Immature natural killer cell (primary cell): ENCODE measurements around the gene NLRC5. TPM values are rescaled to one million over a fixed set of nuclear protein-coding genes. Genes with fewer than 3 reads are reported as not detected.

ENCODE experiments used
- DNase-seq, 3 donors: peaks; one replicate each; pipeline ENCODE4 v3.0.0; 2022; ENCODE audit warnings: mixed read lengths in 1 of 3
- H3K27ac Mint-ChIP-seq, 6 donors: one replicate each; pipeline ENCODE4 v1.8.0; 2020; ENCODE audit warnings: mixed read lengths in 6 of 6, mild to moderate bottlenecking in 5 of 6, inconsistent platforms in 4 of 6, moderate library complexity in 3 of 6
- H3K27me3 Mint-ChIP-seq, 3 donors: one replicate each; pipeline ENCODE4 v1.8.0; 2020 to 2021; ENCODE audit warnings: low read depth in 3 of 3, mild to moderate bottlenecking in 3 of 3, mixed read lengths in 3 of 3, moderate library complexity in 3 of 3, inconsistent platforms in 1 of 3
- H3K36me3 Mint-ChIP-seq, 3 donors: one replicate each; pipeline ENCODE4 v1.8.0; 2020; ENCODE audit warnings: mixed read lengths in 3 of 3, inconsistent platforms in 2 of 3, mild to moderate bottlenecking in 2 of 3
- H3K4me1 Mint-ChIP-seq, 2 donors: one replicate each; pipeline ENCODE4 v1.8.0; 2020; ENCODE audit warnings: inconsistent platforms in 2 of 2, mild to moderate bottlenecking in 2 of 2, mixed read lengths in 2 of 2, moderate library complexity in 1 of 2
- H3K4me3 Mint-ChIP-seq, 5 donors: one replicate each; pipeline ENCODE4 v1.8.0; 2020; ENCODE audit warnings: mild to moderate bottlenecking in 5 of 5, mixed read lengths in 5 of 5, inconsistent platforms in 3 of 5, moderate library complexity in 3 of 5
- H3K9me3 Mint-ChIP-seq, 6 donors: one replicate each; pipeline ENCODE4 v1.8.0; 2020; ENCODE audit warnings: mild to moderate bottlenecking in 6 of 6, mixed read lengths in 6 of 6, inconsistent platforms in 4 of 6, moderate library complexity in 3 of 6
- polyA plus RNA-seq, 3 donors: library from polyadenylated mRNA; unstranded; fragments of 300-500 nt; fragmentation: Illumina TruSeq; gene quantifications; one replicate each; pipeline ENCODE4 v1.2.3, GENCODE V29; 2021

NLRC5 gene
- polyA plus RNA-seq: 100 to 1,000 TPM in 1 of 3 donors, 10 to 100 TPM in 2; 18.2 to 151 (median 32.8) TPM

- peak within 1 kb of the TSS; percentile 95 to 100 (median 98) for H3K4me3 Mint-ChIP-seq
- H3K4me1 Mint-ChIP-seq: peaks cover 73 to 90% of the 10 kb centered on the region in 2 donors
- peak; percentile 85 to 89 (median 88) for DNase-seq
- peaks cover 2 to 12% (median 6%) of the 10 kb centered on the region in 3 donors for H3K27me3 Mint-ChIP-seq
- H3K36me3 Mint-ChIP-seq: peaks cover 15 to 31% (median 25%) of the 10 kb centered on the region in 3 donors
- peak within 1 kb of the TSS; percentile 95 to 100 (median 98) for H3K27ac Mint-ChIP-seq
- no peaks in the 10 kb centered on the region for H3K9me3 Mint-ChIP-seq
Observed at GRCh38 chr16:56988948-56989945, at the start of gene NLRC5. TSS of gene NLRC5 (plus strand) at chr16:56989557. CDS start at chr16:57020713, 31,156 bp downstream.

- H3K4me1 Mint-ChIP-seq: peaks cover 35 to 46% of the 10 kb centered on the region in 2 donors
- peak overlapping the region in 4 of 6 donors; percentile 5 to 73 (median 52) for H3K27ac Mint-ChIP-seq
- H3K4me3 Mint-ChIP-seq: no peak overlapping the region
- no peaks in the 10 kb centered on the region for H3K9me3 Mint-ChIP-seq
- peaks cover 0 to 7% (median 4%) of the 10 kb centered on the region in 3 donors for H3K27me3 Mint-ChIP-seq
- no peak for DNase-seq
- peaks cover 4 to 77% (median 52%) of the 10 kb centered on the region in 3 donors for H3K36me3 Mint-ChIP-seq
Observed at GRCh38 chr16:56939801-56940200, 49.6 kb upstream of the NLRC5 start.

DNA sequence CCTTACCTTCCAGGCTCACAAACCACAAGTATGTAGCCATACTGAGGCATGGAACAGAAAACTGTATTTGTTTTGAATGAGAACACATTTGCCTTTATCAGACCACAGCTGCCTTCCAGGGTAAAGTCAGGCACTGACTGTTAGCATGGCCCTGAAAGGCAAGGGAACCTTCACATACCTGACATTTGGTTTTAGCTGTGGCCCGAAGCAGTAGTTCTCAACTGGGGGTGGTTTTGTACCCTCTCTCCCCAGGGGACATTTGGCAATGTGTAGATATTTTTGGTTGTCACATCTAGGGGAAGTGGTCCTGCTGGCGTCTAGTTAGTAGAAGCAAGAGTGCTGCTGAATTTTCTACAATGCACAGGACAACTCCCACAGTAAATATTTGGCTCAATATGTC lies 48.3 kb upstream of the NLRC5 start:
- Mint-ChIP-seq H3K36me3 (peaks cover 4 to 75% (median 43%) of the 10 kb centered on the region in 3 donors), H3K4me3 (no peak overlapping the region), H3K27me3 (peaks cover 0 to 5% (median 4%) of the 10 kb centered on the region in 3 donors), H3K27ac (no peak overlapping the region), H3K4me1 (peaks cover 26 to 35% of the 10 kb centered on the region in 2 donors), H3K9me3 (no peaks in the 10 kb centered on the region)
- DNase-seq: no peak

GRCh38 chr16:56941856-56942331 lies 47.5 kb upstream of the NLRC5 start:
- Mint-ChIP-seq H3K27ac (peak overlapping the region in 1 of 6 donors; percentile 34), H3K4me1 (peaks cover 22 to 27% of the 10 kb centered on the region in 2 donors), H3K27me3 (peaks cover 0 to 5% (median 4%) of the 10 kb centered on the region in 3 donors), H3K9me3 (no peaks in the 10 kb centered on the region), H3K4me3 (no peak overlapping the region), H3K36me3 (peaks cover 4 to 67% (median 39%) of the 10 kb centered on the region in 3 donors)
- DNase-seq: no peak

- peak overlapping the region in 1 of 6 donors; percentile 13 for H3K27ac Mint-ChIP-seq
- H3K36me3 Mint-ChIP-seq: peaks cover 4 to 53% (median 25%) of the 10 kb centered on the region in 3 donors
- DNase-seq: no peak
- peaks cover 0 to 5% (median 4%) of the 10 kb centered on the region in 3 donors for H3K27me3 Mint-ChIP-seq
- no peaks in the 10 kb centered on the region for H3K9me3 Mint-ChIP-seq
- no peak overlapping the region for H3K4me3 Mint-ChIP-seq
- peaks cover 8 to 11% of the 10 kb centered on the region in 2 donors for H3K4me1 Mint-ChIP-seq
Observed at GRCh38 chr16:56943761-56944375, 45.5 kb upstream of the NLRC5 start.

DNA sequence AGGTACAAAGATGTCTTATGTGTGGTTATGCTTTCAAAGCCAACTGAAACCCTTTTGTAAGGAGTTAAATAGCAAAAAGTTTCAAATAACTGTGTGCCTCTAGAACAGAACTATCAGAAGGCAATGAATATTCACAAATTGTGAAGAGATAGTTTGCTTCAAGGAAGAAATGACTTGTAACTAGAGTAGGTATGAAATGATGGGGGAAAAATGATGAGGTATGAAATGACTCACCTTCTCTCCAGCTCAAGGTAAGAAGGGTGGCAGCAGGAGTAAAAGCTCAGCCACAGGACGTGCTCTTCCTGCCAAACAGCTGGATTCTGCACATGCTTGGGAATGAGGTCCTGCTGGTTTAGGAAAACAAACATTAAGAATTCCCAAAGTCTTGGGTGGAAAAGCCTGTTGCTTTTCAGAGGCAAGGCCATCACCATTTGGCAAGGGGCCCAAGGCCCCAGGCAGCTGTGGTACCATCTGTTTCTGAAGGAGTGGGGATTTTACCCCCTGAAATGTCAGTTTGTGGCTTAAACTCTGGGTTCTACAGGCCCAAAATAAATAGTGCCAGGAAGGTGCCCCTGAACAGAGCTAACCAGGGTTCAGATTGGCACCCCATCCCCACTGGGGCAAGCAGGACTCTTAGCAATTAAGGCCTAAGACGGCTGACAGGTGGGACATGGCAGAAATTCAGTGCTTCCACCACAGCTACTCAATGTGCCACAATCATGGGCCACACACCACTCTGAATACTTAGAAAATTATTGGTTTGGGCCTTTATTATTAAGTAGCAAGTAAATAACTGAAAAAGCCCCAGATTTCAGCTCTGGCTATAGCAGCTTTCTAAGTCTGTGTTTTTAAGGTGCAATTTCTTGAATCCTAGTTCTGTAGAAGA lies 44.2 kb upstream of the NLRC5 start:
- Mint-ChIP-seq H3K36me3 (peaks cover 3 to 39% (median 12%) of the 10 kb centered on the region in 3 donors), H3K4me1 (peaks cover 0 to 2% of the 10 kb centered on the region in 2 donors), H3K9me3 (no peaks in the 10 kb centered on the region), H3K27ac (peak overlapping the region in 3 of 6 donors; percentile 21 to 77 (median 60)), H3K4me3 (no peak overlapping the region), H3K27me3 (peaks cover 0 to 3% (median 2%) of the 10 kb centered on the region in 3 donors)
- DNase-seq: no peak

- H3K27ac Mint-ChIP-seq: no peak overlapping the region
- peaks cover 7 to 9% of the 10 kb centered on the region in 2 donors for H3K4me1 Mint-ChIP-seq
Observed at GRCh38 chr16:56945847-56946527, 43.4 kb upstream of the NLRC5 start.

DNA sequence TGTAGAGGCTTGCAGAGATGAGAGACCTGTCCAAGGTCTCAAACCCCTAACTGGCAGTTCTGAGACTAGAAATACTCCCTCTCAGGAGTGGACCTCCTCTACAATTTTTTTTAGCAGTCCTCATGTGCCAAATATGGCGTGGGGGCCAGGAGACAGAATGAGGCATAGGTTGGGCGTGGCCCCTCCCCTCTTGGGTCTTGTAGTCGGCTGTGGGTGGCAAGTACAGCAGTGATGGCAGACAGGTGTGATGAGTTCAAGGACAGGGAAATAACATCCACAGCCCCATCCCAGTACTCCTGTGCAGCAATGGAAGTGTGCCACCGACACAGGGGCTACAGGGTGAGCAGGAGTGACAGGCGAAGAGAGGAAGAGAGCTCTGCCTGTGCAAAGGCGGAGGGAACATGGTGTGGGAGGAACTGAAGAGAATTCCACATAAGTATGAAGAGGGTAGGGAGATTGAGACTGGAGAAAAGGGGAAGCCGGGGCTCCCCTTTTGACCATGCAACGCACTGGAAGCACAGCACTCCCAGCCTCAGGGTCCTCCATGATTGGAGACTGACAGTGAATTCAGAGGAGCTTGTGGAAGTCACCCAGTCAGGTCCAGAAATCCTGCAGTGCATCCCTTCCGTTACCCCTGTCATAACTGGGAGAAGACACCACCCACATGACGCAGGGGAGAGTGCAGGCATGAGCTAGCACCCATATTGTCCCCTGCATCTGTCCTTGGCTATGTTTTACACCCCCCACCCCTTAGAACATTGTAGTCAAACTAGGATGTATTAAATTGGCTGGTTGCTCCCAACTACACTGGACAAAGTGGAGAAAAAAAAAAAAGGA lies 42.4 kb upstream of the NLRC5 start:
- peaks cover 0 to 2% (median 0%) of the 10 kb centered on the region in 3 donors for H3K27me3 Mint-ChIP-seq
- no peak overlapping the region for H3K4me3 Mint-ChIP-seq
- H3K9me3 Mint-ChIP-seq: no peaks in the 10 kb centered on the region
- peaks cover 3 to 27% (median 6%) of the 10 kb centered on the region in 3 donors for H3K36me3 Mint-ChIP-seq
- H3K4me1 Mint-ChIP-seq: peaks cover 13 to 15% of the 10 kb centered on the region in 2 donors
- no peak for DNase-seq
- H3K27ac Mint-ChIP-seq: peak overlapping the region in 4 of 6 donors; percentile 5 to 83 (median 48)

More at GRCh38 chr16:56945847-56946527, 43.4 kb upstream of the NLRC5 start:
- no peaks in the 10 kb centered on the region for H3K9me3 Mint-ChIP-seq
- peaks cover 3 to 33% (median 10%) of the 10 kb centered on the region in 3 donors for H3K36me3 Mint-ChIP-seq
- H3K4me3 Mint-ChIP-seq: no peak overlapping the region
- peaks cover 0 to 2% (median 0%) of the 10 kb centered on the region in 3 donors for H3K27me3 Mint-ChIP-seq
- no peak for DNase-seq

GRCh38 chr16:56947604-56947995 lies 41.8 kb upstream of the NLRC5 start:
- no peak for DNase-seq
- peaks cover 13 to 15% of the 10 kb centered on the region in 2 donors for H3K4me1 Mint-ChIP-seq
- H3K4me3 Mint-ChIP-seq: no peak overlapping the region
- peak overlapping the region in 1 of 6 donors; percentile 28 for H3K27ac Mint-ChIP-seq
- peaks cover 3 to 25% (median 6%) of the 10 kb centered on the region in 3 donors for H3K36me3 Mint-ChIP-seq
- H3K9me3 Mint-ChIP-seq: no peaks in the 10 kb centered on the region
- H3K27me3 Mint-ChIP-seq: peaks cover 0 to 2% (median 0%) of the 10 kb centered on the region in 3 donors

DNA sequence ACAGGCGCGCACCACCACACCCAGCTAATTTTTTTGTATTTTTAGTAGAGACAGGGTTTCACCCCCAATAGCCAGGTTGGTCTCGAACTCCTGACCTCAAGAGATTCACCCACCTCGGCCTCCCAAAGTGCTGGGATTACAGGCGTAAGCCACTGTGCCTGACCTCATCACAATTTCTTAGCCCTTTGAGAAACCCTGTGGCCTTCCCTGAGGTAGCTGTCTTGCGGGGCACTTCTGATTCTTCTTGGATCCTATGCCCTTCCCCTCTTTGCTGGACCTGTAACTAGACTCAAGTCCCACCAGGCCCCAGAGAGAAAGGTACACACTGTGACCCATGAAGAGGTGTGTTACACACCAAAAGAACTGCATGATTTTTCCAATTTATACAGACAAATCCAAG lies 41.1 kb upstream of the NLRC5 start:
- no peak for DNase-seq
- Mint-ChIP-seq H3K27me3 (peaks cover 0 to 2% (median 0%) of the 10 kb centered on the region in 3 donors), H3K4me3 (no peak overlapping the region), H3K27ac (no peak overlapping the region), H3K9me3 (no peaks in the 10 kb centered on the region), H3K4me1 (peaks cover 13 to 15% of the 10 kb centered on the region in 2 donors), H3K36me3 (peaks cover 3 to 20% (median 6%) of the 10 kb centered on the region in 3 donors)

- Mint-ChIP-seq H3K36me3 (peaks cover 0 to 4% (median 3%) of the 10 kb centered on the region in 3 donors), H3K9me3 (no peaks in the 10 kb centered on the region), H3K27ac (no peak overlapping the region), H3K27me3 (no peaks in the 10 kb centered on the region), H3K4me1 (peaks cover 13 to 15% of the 10 kb centered on the region in 2 donors), H3K4me3 (no peak overlapping the region)
- no peak for DNase-seq
Observed at GRCh38 chr16:56950051-56950450, 39.3 kb upstream of the NLRC5 start.
